Stimulated activated CD4-positive, alpha-beta T cell treated with anti-CD3 and anti-CD28 coated beads, Interleukin-4, amount 100 ng/mL, for 24 hours (primary cell): Measurements from ENCODE around the gene IL6.
"Not testable (repeated sequence)": the region's sequence is repeated elsewhere in the genome, so short reads cannot be mapped to it uniquely, and the experiment has no call there.

Experiments
- DNase-seq: peaks from one replicate; pipeline ENCODE4 v3.0.0-alpha.2; 2020

The IL6 gene

DNA sequence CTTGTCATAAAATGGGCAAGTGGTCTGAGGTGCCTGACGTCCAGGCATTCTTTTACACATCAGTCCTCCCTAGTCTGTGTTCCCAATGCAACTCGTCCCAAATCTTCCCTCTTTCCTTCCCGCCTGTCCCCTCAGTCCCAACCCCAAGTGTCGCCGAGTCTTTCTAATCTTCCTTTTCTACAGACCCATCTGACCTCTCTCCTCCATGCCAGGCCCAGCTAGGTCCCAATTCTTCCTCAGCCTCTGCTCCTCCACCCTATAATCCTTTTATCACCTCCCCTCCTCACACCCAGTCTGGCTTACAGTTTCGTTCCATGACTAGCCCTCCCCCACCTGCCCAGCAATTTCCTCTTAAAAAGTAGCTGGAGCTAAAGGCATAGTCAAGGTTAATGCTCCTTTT, 22.3 kb upstream of the IL6 start:
- DNase-seq, result not testable (repeated sequence)

DNA sequence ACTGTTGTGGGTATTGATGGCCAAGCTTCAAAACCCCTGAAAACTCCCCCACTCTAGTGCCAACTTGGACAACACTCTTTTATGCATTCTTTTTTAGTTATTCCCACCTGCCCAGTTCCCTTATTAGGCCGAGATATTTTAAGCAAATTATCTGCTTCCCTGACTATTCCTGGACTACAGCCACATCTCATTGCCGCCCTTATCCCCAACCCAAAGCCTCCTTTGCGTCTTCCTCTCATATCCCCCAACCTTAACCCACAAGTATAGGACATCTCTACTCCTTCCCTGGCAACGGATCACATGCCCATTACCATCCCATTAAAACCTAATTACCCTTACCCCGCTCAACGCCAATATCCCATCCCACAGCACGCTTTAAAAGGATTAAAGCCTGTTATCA, 21.1 kb upstream of the IL6 start:
- not testable (repeated sequence) for DNase-seq

DNA sequence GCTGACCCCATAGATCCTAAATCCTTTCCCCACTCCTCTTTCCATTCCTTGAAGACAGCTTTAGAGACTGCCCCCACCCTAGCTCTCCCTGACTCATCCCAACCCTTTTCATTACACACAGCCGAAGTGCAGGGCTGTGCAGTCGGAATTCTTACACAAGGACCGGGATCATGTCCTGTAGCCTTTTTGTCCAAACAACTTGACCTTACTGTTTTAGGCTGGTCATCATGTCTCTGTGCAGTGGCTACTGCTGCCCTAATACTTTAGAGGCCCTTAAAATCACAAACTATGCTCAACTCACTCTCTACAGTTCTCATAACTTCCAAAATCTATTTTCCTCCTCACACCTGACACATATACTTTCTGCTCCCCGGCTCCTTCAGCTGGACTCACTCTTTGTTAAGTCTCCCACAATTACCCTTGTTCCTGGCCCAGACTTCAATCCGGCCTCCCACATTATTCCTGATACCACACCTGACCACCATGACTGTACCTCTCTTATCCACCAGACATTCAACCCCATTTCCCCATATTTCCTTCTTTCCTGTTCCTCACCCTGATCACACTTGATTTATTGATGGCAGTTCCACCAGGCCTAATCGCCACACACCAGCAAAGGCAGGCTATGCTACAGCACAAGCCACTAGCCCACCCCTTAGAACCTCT, 19.8 kb upstream of the IL6 start:
- DNase-seq, result not testable (repeated sequence)

DNA sequence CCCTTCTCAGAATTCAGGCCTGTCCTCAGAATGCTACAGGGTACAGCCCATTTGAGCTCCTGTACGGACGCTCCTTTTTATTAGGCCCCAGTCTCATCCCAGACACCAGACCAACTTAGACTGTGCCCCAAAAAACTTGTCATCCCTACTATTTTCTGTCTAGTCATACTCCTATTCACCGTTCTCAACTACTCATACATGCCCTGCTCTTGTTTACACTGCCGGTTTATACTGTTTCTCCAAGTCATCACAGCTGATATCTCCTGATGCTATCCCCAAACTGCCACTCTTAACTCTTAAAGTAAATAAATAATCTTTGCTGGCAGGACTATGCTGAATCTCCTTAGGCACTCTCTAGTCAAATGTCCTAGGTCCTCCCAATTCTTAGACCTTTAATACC, 18.8 kb upstream of the IL6 start:
- DNase-seq, result not testable (repeated sequence)

DNA sequence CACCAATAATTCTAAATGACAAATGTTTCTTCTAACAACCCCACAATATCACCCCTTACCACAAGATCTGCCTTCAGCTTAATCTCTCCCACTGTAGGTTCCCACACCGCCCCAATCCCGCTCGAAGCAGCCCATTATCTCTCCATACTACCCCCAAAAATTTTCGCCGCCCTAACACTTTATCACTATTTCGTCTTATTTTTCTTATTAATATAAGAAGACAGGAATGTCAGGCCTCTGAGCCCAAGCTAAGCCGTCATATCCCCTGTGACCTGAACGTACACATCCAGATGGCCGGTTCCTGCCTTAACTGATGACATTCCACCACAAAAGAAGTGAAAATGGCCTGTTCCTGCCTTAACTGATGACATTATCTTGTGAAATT, 18.3 kb upstream of the IL6 start:
- not testable (repeated sequence) for DNase-seq

DNA sequence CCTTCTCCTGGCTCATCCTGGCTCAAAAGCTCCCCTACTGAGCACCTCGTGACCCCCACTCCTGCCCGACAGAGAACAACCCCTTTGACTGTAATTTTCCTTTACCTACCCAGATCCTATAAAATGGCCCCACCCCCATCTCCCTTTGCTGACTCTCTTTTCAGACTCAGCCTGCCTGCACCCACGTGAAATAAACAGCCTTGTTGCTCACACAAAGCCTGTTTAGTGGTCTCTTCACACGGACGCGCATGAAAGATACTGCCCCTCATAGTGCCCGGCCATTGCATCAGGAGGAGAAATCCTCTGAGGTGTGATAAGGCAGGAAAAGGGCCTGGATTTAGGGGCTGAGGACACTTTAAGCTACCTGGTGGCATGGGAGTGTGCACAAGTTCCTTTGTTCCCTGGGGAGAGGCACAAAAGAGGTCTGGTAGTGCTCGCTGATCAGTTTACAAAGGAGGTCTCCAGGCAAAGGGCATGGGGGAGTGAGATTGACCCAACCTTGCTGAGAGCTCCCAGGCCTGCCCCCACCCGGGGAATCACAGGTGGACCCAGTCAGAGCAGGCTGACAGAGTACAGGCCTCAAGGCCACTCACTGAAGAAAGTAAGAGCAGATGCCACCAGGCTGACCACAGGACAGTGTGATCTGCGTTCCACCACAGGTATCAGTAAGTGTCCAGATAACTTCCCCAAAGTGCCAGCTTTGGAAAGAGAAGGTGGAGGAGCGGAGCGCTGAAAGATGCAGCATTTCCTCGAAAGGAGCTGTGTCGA, 17.8 kb upstream of the IL6 start:
- not testable (repeated sequence) for DNase-seq

DNA sequence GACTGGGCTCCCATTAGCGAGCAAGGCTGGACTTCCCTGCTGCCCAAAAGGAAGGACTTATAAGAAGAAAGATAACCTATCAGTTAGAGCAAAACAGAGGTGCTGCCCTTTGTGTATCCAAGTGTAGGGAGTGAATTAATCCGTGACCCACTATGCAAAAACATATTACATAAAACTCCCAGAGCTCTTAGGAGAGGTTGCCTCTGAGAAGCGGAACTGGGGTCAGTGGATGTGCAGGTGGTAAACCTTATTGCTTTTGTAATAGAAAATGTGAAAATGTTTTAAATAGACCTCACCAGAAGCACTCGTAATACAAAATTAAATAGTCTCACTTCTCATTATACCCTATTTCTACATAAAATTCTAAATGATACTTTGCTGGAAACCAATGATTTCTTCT, 17.1 kb upstream of the IL6 start:
- no peak for DNase-seq

DNA sequence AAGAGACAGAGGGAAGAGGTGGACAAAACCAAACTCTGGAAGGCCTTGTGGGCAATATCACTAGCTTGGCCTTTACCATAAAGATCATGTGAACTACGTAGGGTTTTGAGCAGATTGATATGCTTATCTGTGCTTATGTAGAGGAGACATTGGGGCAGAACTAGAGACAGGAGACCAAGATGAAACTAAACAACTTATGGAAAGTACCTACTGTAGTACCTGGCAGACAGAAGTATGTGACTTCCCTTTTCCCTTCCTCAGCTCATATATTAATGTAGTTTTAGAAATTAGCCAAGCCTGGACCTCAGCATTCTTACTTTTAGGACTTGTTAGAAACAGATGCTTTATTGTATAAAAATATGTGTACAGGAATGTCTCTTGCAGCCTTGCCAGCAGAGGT, 14.0 kb upstream of the IL6 start:
- DNase-seq, result no peak

DNA sequence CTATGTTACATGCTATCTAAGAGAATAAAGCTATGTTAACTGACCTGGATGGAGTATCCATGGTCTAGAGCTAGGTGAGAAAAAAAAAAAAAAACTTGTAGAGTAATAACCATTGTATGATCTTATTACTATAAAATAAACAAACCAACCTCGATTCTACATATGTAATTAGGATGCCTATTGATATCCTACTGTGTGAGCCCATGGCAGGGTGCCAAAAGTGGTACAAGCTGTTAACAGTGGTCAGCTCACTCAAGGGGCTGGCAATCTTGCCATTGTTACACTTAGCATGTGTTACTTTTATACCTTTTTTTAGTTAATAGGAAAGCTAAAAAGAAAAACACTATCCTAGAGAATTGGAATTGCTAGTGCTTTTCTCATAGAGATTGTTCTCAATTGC, 13.5 kb upstream of the IL6 start:
- DNase-seq, result no peak

DNA sequence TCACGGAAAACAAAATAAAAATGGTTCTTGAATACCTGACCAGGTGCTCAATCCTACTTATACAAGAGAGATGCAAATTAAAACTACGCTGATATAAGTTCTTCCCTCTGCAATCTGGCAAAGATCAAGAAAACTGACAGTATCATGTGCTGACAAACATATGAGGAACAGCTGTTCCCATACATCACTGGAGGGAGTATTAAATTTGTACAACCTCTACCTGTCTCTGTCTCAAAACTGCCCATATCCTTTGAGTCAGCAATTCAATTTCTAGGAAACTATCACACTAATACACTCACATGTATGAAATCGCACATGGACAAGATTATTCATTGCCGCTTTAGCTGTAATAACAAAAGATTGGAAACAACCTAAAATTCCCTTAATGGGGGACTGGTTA, 11.0 kb upstream of the IL6 start:
- DNase-seq, result no peak

DNA sequence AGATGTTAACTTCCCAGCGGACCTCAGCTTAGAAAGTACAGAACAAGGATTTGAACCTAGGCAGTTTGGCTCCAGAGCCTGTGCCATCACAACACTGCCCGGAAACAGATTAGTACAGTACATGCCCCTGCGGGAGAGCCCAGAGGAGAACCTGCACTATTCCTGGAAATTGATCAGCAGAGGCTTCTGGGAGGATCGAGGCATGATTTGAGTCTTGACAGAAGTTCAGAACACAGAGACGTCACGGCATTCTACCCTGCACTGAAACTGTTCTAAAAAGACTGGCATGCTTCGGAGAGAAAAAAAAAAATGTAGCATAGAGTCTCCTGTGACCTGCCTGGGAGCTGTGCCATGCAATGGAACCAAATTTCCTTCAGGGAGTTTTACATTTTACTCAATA, 9.2 kb upstream of the IL6 start:
- DNase-seq, result no peak

DNA sequence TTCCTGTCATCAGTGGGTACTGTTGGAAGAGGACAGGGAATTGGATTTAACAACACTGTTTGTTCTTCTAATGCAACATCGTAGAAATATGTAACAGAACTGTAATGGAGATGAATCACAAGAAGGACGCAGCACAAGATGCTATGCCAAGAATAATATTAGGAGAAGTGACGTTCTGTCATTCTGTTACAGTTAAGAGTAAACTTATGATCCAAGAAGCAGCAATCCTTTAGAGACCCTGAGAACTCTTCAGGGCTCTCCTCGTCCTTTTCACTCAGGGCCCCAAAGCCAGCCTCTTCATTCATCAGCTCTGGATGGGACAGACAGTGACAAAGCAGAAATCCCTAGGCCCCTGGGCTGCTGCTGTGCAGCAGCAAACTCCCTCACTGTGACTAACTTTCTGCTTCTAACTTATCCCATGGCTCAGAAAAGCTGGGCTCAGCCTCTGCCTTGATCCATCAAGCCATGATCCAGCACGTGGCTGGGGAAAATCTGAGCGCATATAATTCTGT, 8.7 kb upstream of the IL6 start:
- no peak for DNase-seq

DNA sequence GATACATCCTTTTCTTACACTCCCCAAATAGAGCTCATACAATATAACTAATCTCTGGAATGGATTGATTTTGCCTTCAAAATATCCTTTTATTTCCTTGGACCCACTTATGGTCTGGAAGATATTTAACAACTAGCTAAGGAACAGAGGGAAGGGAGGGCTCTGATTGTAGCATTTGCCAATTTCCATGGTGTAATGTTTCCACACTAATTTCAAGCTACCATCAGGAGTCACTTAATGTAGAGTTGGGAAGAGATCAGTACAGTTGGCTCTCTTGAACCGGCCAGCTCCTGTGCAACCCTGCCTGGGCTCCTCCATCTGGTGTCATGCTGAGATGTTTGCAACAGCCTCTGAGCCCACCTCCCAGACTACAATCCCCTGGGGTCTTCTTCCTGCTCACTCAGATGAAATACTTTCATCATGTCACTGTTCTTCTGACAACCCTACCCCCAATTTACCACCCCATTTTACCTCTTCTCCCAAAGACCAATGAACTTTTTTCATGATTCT, 8.0 kb upstream of the IL6 start:
- no peak for DNase-seq

DNA sequence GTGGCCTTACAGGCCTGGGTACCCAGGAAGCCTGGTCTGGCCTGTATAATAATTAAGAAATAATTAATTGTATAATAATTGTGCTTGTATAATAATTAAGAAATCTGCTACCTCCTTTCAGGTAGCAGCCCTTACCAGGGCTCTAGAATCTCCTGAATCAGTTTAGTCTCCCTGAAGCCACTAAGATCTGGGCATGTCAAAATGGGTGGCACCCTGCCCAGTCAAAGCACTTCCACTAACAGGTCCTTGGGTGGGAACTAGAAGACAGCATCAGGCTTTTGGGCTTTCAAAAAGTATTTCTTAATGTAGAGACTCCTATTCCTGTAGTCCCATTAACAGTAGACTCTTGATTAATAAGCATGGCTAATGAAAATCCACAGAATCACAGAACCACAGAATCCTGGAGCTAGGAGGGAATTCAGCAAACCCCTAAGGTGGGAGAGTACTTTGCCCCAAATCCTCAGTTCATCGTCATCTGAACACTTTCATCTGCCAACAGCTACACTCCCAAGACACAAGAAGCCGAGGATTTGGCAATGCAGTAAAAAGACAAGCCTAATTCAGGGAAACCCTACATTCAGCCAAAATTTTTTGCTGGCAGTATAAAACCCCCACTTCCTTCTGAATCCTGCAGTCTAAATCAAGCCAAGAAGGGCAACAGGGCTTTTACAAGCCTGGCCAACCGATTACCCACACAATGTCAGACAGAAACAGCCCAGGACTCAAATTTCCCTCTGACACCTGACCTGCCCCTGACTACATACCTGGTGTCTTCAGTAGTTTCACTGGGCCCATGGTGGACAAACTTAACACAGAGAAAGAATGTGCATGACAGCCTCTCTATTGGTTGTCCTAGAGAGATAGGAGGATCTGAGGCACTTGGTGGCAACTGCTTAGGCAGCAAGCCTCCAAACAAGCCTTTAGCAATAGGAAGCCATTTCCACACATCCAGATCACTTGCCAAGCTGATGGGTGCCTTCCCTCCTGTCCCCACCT, 5.9 kb upstream of the IL6 start:
- no peak for DNase-seq

DNA sequence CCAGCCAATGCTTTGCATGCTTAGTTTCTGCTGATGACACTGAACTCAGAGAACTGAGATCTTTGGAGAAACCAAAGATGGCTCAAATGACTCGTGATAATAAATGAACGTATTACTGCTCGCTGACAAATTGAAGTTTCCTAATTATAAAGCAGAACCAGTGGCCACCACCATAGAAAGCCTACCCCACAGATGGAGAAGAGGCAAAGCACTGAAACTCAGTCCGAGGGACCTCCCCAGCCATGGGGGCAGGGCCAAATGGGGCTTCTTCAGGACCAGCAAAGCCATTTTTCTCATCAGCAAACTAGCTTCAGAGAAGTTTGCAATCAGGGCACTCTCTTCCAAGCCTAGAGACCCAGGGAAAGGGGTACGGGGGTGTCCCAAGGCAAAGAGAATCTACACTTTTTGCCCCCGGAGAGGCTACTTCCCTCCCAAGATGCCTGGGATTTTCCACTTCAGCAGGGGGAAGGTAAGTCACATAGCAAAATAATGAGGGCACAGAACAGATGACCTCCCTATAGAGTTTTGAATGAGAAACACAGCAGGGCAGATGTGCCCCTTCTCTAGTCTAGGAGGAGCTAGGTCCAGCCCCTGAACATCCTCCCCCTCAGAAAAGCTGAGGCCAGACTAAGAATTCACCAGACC, 4.3 kb upstream of the IL6 start:
- no peak for DNase-seq

DNA sequence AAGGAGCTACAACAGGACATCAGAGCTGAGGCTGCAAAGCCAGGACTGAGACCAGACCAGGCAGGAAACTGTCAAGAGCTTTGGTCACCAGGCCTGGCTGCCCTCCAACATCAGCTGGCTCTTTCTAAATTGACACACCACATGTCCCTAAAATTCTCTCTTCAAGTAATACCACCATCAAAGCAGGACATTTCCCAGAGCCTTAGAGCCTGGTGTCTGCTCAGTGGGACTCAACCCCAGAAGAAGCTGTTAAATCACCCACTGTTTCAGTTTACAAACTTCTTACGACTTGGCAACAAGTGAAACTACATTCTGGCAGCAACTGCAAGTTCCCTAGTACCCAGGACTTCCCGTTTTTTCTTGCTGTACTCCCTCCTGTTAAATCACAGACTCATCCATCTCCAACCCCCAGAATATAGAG, 3.8 kb upstream of the IL6 start:
- no peak for DNase-seq

DNA sequence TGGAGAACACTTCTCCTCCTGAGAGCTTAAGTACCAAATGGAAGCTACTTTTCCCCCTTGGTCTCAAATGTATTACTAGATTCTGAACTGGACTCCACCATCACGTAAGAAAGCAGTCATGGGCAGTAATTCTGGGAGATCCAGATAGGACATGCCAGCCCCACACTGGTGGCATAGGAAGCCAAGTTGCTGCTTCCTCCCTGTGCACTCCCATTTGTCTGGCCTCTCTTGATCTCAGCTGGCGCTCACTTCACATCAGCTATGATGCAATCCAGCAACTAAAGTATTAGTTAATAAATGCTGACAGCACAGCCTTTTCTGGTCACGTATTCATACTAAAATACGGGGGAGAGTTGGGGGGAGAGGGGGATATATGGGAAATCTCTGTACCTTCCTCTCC, 3.4 kb upstream of the IL6 start:
- DNase-seq, result no peak

DNA sequence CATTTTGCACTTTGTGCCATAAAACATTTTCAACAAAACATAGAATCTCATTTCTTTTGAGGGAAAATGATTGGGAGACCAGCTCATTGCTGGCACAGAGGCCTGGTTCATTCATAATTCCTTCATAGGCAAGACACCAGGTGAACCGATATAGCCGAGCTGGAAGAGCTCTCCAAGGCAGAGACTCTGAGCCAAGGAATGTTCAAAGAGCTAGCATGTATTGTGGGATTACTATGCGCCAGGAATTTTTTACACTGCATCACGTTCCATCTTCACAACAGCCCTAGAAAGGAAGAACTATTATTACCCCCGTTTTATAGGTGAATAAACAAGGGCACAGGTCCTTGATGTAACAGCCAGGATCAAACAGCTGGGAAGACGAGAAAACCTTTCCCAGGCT, 2.1 kb upstream of the IL6 start:
- no peak for DNase-seq

DNA sequence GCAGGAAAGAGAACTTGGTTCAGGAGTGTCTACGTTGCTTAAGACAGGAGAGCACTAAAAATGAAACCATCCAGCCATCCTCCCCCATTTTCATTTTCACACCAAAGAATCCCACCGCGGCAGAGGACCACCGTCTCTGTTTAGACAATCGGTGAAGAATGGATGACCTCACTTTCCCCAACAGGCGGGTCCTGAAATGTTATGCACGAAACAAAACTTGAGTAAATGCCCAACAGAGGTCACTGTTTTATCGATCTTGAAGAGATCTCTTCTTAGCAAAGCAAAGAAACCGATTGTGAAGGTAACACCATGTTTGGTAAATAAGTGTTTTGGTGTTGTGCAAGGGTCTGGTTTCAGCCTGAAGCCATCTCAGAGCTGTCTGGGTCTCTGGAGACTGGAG, 1.4 kb upstream of the IL6 start:
- no peak for DNase-seq

DNA sequence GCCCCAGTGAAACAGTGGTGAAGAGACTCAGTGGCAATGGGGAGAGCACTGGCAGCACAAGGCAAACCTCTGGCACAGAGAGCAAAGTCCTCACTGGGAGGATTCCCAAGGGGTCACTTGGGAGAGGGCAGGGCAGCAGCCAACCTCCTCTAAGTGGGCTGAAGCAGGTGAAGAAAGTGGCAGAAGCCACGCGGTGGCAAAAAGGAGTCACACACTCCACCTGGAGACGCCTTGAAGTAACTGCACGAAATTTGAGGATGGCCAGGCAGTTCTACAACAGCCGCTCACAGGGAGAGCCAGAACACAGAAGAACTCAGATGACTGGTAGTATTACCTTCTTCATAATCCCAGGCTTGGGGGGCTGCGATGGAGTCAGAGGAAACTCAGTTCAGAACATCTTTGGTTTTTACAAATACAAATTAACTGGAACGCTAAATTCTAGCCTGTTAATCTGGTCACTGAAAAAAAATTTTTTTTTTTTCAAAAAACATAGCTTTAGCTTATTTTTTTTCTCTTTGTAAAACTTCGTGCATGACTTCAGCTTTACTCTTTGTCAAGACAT, 574 bp upstream of the IL6 start:
- DNase-seq, result peak; percentile 59

DNA sequence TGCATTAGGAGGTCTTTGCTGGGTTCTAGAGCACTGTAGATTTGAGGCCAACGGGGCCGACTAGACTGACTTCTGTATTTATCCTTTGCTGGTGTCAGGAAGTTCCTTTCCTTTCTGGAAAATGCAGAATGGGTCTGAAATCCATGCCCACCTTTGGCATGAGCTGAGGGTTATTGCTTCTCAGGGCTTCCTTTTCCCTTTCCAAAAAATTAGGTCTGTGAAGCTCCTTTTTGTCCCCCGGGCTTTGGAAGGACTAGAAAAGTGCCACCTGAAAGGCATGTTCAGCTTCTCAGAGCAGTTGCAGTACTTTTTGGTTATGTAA, 675 bp downstream of the IL6 start:
- DNase-seq, result no peak

DNA sequence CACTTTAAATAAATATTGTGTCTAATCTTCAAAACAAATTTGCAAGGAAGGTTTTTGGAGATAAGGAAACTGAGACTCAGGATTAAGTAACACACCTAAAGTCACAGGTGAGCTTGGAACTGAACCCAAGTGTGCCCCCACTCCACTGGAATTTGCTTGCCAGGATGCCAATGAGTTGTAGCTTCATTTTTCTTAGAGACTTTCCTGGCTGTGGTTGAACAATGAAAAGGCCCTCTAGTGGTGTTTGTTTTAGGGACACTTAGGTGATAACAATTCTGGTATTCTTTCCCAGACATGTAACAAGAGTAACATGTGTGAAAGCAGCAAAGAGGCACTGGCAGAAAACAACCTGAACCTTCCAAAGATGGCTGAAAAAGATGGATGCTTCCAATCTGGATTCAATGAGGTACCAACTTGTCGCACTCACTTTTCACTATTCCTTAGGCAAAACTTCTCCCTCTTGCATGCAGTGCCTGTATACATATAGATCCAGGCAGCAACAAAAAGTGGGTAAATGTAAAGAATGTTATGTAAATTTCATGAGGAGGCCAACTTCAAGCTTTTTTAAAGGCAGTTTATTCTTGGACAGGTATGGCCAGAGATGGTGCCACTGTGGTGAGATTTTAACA, 1.5 kb downstream of the IL6 start:
- DNase-seq, result no peak
